Breast epithelium (tissue), 4 donors: ENCODE data around the gene SYNDIG1. TPM values are rescaled to one million over a fixed set of nuclear protein-coding genes. Genes with fewer than 3 reads are reported as not detected.

Source experiments
- DNase-seq, 2 donors: peaks; one replicate each; pipeline ENCODE4 v3.0.0-alpha.2; 2019; ENCODE audit warnings: low spot score in 2 of 2
- H3K27ac ChIP-seq, 2 donors: fragments of 200-600 bp; sonication (generic) in 1 of 2; one replicate each; pipeline ENCODE4 v1.5.1; 2016 to 2019; ENCODE audit warnings: mild to moderate bottlenecking in 1 of 2
- H3K27me3 ChIP-seq, 2 donors: fragments of 200-600 bp; sonication (generic) in 1 of 2; one replicate each; pipeline versions ENCODE4 v1.5.1 to v1.6.0; 2017 to 2019; ENCODE audit warnings: control low read depth in 1 of 2, mild to moderate bottlenecking in 1 of 2
- H3K36me3 ChIP-seq: fragments of 200-600 bp; one replicate; pipeline ENCODE4 v1.5.1; 2019
- H3K4me1 ChIP-seq, 2 donors: fragments of 200-600 bp; sonication (generic); one replicate each; pipeline ENCODE4 v1.5.1; 2016 to 2019; ENCODE audit warnings: control low read depth in 1 of 2
- H3K4me3 ChIP-seq, 3 donors: fragments of 200-600 bp; sonication (generic); 1 replicate in 2 of 3; 2 replicates in 1 of 3; pipeline ENCODE4 v1.5.1; 2016 to 2019; ENCODE audit warnings: mild to moderate bottlenecking in 3 of 3, moderate library complexity in 2 of 3
- H3K9me3 ChIP-seq, 2 donors: fragments of 200-600 bp; sonication (generic) in 1 of 2; one replicate each; pipeline ENCODE4 v1.5.1; 2016 to 2019; ENCODE audit warnings: control low read depth in 1 of 2
- POLR2A ChIP-seq: fragments of 450-650 bp; IDR thresholded peaks from one replicate; pipeline ENCODE4 v1.6.1; 2016; ENCODE audit warnings: antibody characterized with exemption, mild to moderate bottlenecking, moderate library complexity
- POLR2AphosphoS5 ChIP-seq, 3 donors: sonication (generic); formaldehyde crosslinking; IDR thresholded peaks; one replicate each; pipeline ENCODE4 v1.6.1; 2017; ENCODE audit warnings: antibody characterized with exemption in 3 of 3
- intact Hi-C: fragments of 100-400 bp; cut with DNase I; formaldehyde crosslinking; loops from one replicate; pipeline ENCODE4 v1.15.1; 2023; ENCODE audit warnings: low total_unique reads
- total RNA-seq, 3 donors: library from RNA; depleted of rRNA; stranded (reverse); fragments of >200 nt; gene quantifications; one replicate each; pipeline ENCODE4 v1.1.0, GENCODE V29; 2016
- TF ChIP-seq, protein P1 (sequence below), 3 donors: fragments of 450-650 bp; IDR thresholded peaks; one replicate each; pipeline ENCODE4 v1.5.1; 2016 to 2017; ENCODE audit warnings: antibody characterized with exemption in 3 of 3, mild to moderate bottlenecking in 3 of 3, moderate library complexity in 3 of 3

Gene SYNDIG1
- total RNA-seq, 3 donors from 2014 or later: under 0.01 to 0.48 (median 0.15) TPM

GRCh38 chr20:24701027-24701426, 231.6 kb downstream of the SYNDIG1 start:
- no peak for DNase-seq
- H3K27me3 ChIP-seq: no peaks in the 10 kb centered on the region
- no peaks in the 10 kb centered on the region for H3K9me3 ChIP-seq
- intact Hi-C loops: no loop called here
- H3K27ac ChIP-seq: no peak overlapping the region
- H3K4me1 ChIP-seq: no peaks in the 10 kb centered on the region
- TF ChIP-seq POLR2A (no peak), POLR2AphosphoS5 (IDR thresholded peaks at IDR 0.05) (no peak)
- TF ChIP-seq, protein P1, sequence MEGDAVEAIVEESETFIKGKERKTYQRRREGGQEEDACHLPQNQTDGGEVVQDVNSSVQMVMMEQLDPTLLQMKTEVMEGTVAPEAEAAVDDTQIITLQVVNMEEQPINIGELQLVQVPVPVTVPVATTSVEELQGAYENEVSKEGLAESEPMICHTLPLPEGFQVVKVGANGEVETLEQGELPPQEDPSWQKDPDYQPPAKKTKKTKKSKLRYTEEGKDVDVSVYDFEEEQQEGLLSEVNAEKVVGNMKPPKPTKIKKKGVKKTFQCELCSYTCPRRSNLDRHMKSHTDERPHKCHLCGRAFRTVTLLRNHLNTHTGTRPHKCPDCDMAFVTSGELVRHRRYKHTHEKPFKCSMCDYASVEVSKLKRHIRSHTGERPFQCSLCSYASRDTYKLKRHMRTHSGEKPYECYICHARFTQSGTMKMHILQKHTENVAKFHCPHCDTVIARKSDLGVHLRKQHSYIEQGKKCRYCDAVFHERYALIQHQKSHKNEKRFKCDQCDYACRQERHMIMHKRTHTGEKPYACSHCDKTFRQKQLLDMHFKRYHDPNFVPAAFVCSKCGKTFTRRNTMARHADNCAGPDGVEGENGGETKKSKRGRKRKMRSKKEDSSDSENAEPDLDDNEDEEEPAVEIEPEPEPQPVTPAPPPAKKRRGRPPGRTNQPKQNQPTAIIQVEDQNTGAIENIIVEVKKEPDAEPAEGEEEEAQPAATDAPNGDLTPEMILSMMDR (IDR thresholded peaks at IDR 0.05): no peak
- no peaks in the 10 kb centered on the region for H3K36me3 ChIP-seq
- H3K4me3 ChIP-seq: no peak overlapping the region

- Histone ChIP-seq H3K36me3 (no peaks in the 10 kb centered on the region), H3K4me1 (no peaks in the 10 kb centered on the region), H3K27me3 (no peaks in the 10 kb centered on the region), H3K9me3 (no peaks in the 10 kb centered on the region), H3K4me3 (no peak overlapping the region), H3K27ac (no peak overlapping the region)
- intact Hi-C loops: no loop called here
- peak in 1 of 2 donors; percentile 3 for DNase-seq
- TF ChIP-seq POLR2A (no peak), POLR2AphosphoS5 (IDR thresholded peaks at IDR 0.05) (no peak)
- TF ChIP-seq, protein P1 (IDR thresholded peaks at IDR 0.05): no peak
These were observed 232.2 kb downstream of the SYNDIG1 start for GRCh38 chr20:24701668-24702067.

DNA sequence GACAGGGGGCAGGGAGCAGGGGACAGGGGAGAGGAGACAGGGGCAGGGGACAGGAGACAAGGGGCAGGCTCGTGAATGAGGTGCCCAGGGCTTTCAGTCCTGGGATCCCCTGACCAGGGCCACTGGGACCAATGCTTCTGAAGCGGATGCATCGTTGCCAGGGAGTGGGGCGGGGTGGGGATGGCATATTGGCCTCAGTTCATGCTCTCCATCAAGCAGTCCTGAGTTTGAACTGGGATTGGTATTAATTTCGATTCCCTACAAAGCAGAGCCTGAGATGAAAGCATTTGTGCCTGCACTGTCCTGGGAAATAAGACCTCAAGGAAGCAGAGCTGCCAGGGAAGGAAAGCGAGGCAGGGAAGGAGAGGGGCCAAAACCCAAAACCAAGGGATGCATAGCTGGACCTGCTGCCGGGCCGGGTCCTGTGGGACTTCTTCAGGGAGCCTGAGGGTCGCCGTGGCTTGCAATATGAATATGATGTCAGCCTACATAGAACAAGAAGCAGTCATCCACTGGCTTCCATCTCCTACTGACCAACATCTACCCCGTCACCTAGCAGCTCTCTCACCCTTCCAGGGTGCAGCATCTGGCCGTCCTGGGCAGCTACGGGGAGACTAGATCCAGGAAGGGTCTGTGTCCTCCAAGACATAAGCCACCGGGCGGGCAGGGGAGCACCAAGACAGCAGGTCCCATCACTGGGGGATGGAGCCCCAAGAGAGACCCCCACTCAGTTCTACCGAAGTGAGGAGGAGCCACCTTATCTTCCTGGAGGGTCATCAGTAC, 233.3 kb downstream of the SYNDIG1 start:
- H3K9me3 ChIP-seq: no peaks in the 10 kb centered on the region
- no peak for TF ChIP-seq POLR2A
- TF ChIP-seq, protein P1 (IDR thresholded peaks at IDR 0.05): no peak
- no peak for TF ChIP-seq POLR2AphosphoS5 (IDR thresholded peaks at IDR 0.05)
- no peak overlapping the region for H3K27ac ChIP-seq
- H3K4me1 ChIP-seq: no peaks in the 10 kb centered on the region
- H3K4me3 ChIP-seq: no peak overlapping the region
- H3K27me3 ChIP-seq: no peaks in the 10 kb centered on the region
- intact Hi-C loops: no loop called here
- DNase-seq: no peak
- H3K36me3 ChIP-seq: no peaks in the 10 kb centered on the region

- H3K9me3 ChIP-seq: no peaks in the 10 kb centered on the region
- H3K4me3 ChIP-seq: no peak overlapping the region
- H3K27ac ChIP-seq: no peak overlapping the region
- DNase-seq: no peak
- no peak for TF ChIP-seq POLR2AphosphoS5 (IDR thresholded peaks at IDR 0.05)
- TF ChIP-seq, protein P1 (IDR thresholded peaks at IDR 0.05): no peak
- TF ChIP-seq POLR2A: no peak
- H3K4me1 ChIP-seq: no peaks in the 10 kb centered on the region
- no peaks in the 10 kb centered on the region for H3K36me3 ChIP-seq
- H3K27me3 ChIP-seq: peaks cover 0 to under 1% of the 10 kb centered on the region in 2 donors
- intact Hi-C loops: no loop called here
These were observed 233.8 kb downstream of the SYNDIG1 start for GRCh38 chr20:24703284-24703610.

GRCh38 chr20:24704899-24705298, 235.5 kb downstream of the SYNDIG1 start:
- no peaks in the 10 kb centered on the region for H3K4me1 ChIP-seq
- TF ChIP-seq POLR2A: no peak
- no peak for TF ChIP-seq POLR2AphosphoS5 (IDR thresholded peaks at IDR 0.05)
- TF ChIP-seq, protein P1 (IDR thresholded peaks at IDR 0.05): no peak
- H3K36me3 ChIP-seq: no peaks in the 10 kb centered on the region
- intact Hi-C loops: no loop called here
- H3K4me3 ChIP-seq: no peak overlapping the region
- H3K9me3 ChIP-seq: no peaks in the 10 kb centered on the region
- no peak for DNase-seq
- H3K27me3 ChIP-seq: peaks cover 0 to 4% of the 10 kb centered on the region in 2 donors
- H3K27ac ChIP-seq: no peak overlapping the region
